ENCODE data around the gene HTRA1. TPM values are rescaled to one million over a fixed set of nuclear protein-coding genes. Genes with fewer than 3 reads are reported as not detected.

The HTRA1 gene
- total and polyA plus RNA-seq, 7 donors = 11.4 to 30.8 (median 11.8) TPM

DNA sequence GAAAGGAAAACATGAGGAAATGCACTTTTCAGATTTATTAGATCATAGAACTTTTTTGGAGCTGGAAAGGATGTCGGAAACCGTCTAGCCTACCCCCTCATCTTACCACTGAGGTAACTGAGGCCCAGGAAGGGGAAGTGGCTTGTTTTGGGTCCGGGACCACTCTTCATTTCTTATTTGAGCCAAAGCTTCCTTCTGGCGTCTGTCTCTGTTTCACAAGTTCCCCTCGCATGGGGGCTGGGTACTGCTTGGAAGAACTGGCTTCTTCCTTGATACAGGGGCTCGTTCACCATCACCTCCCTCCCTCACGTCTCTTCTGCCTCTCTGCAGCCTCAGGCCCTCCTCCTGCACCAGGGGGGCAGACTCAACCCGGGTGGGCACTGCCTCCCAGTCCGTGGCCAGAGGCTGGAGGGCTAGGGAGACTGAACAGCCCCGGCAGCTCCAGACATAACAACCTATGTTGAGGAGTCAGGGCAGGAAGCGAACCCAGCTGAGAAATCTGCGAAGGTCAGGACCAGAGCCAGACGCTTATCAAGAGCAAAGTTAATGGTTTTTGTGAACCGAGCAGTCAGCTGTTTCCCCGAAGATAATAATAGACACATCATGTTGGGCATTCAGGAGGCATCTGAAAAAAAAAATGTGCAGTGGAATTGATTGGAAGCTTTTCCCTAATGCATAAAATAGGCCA is 12.9 kb downstream of the HTRA1 start:
- intact Hi-C loops (cut with DNase I) = loop anchor here in 1 of 2 donors (2.0 kb wide), 1 partner anchor 19 kb away; no protein-coding TSS in a partner anchor
- no peaks in the 10 kb centered on the region for H3K9me3 ChIP-seq

DNA sequence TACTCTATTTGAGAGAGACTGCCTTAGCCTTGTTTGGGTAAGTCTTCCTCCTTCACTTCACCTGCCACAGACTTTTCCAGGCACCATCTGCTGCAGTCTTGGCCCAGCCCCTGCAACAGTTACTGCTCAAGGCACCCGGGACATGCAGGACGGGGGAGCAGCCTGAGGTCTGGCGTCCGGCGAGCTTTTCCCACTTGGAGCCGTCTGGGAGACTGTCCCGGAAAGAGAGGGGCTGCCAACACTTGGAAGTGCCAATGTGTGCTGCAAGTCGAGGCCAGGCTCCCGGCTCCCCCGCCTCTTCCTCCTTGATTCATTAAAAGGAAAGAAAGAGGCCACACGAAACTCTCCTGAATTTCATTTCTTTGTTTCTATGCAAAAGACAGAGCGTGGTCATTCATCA is 13.7 kb downstream of the HTRA1 start:
- TF ChIP-seq, protein P1, sequence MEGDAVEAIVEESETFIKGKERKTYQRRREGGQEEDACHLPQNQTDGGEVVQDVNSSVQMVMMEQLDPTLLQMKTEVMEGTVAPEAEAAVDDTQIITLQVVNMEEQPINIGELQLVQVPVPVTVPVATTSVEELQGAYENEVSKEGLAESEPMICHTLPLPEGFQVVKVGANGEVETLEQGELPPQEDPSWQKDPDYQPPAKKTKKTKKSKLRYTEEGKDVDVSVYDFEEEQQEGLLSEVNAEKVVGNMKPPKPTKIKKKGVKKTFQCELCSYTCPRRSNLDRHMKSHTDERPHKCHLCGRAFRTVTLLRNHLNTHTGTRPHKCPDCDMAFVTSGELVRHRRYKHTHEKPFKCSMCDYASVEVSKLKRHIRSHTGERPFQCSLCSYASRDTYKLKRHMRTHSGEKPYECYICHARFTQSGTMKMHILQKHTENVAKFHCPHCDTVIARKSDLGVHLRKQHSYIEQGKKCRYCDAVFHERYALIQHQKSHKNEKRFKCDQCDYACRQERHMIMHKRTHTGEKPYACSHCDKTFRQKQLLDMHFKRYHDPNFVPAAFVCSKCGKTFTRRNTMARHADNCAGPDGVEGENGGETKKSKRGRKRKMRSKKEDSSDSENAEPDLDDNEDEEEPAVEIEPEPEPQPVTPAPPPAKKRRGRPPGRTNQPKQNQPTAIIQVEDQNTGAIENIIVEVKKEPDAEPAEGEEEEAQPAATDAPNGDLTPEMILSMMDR (IDR thresholded peaks at IDR 0.05) = no peak
- intact Hi-C loops (cut with DNase I) = loop anchor here in 1 of 2 donors (2.0 kb wide), 1 partner anchor 18 kb away; no protein-coding TSS in a partner anchor
- H3K36me3 ChIP-seq (ENCODE audit: insufficient read depth in 1 of 2, low read depth in 1 of 2) = no peaks in the 10 kb centered on the region
- peaks cover 19% of the 10 kb centered on the region for H3K4me1 ChIP-seq
- DNase-seq (peak; percentile 80 to 87), ATAC-seq (peak; percentile 24 to 79 (median 74))
- H3K4me3 ChIP-seq = peak overlapping the region; percentile 41
- no peaks in the 10 kb centered on the region for H3K9me3 ChIP-seq
- no peaks in the 10 kb centered on the region for H3K27me3 ChIP-seq (ENCODE audit: insufficient read depth in 3 of 3, low read length in 2 of 3)
- peak overlapping the region; percentile 9 for H3K27ac ChIP-seq
- 14 to 37% (median 19%) methylated on average over 12 of the region's 12 CpGs for WGBS, 3 donors

More for the DNA sequence above, 12.9 kb downstream of the HTRA1 start:
- TF ChIP-seq, protein P1 (IDR thresholded peaks at IDR 0.05) = no peak
- Histone ChIP-seq H3K4me3 (no peak overlapping the region), H3K36me3 (ENCODE audit: insufficient read depth in 1 of 2, low read depth in 1 of 2) (no peaks in the 10 kb centered on the region), H3K27ac (no peak overlapping the region), H3K27me3 (ENCODE audit: insufficient read depth in 3 of 3, low read length in 2 of 3) (no peaks in the 10 kb centered on the region), H3K4me1 (peaks cover 24% of the 10 kb centered on the region)
- ATAC-seq (peak in 1 of 4 donors; percentile 31), DNase-seq (no peak)
- WGBS, 3 donors = 53 to 66% (median 55%) methylated on average over 15 of the region's 15 CpGs

DNA sequence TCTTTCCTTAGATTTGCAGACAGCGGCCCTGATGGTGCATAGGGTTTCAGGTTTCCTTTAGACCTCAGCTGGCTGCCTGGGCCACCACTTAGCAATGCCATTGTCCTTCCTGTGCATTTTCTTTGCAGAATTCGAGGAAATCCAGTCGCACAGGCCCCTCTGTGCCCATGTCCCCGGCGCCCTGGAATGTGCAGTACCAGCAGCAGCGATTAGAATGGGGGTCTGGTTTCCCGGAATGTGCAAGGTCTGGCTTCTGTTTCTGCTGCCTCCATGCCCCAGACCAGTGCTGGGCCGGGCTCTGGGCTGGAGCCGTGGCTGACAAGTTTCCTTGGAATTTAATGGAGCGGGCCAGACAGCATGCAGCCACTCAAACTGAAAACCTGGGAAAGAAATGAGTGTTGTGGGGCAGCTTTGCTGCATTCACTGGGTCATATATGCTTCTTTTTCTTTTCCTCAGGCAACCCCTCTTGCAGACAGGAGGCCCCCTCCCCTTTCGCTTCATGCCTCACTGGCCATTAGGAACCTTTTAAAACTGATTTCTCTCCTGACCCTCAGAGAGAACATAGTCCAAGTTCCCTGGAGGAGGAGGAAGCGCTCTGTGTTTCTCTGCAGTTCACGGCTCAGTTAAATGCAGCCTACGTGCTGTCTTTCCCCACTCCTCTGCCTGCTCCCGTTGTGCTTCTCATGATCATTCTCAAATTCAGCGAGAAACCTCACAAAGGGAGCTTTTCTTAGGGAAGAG is 14.4 kb downstream of the HTRA1 start:
- no peak for DNase-seq
- peak overlapping the region; percentile 41 for H3K4me3 ChIP-seq
- 62 to 72% (median 69%) methylated on average over 16 of the region's 16 CpGs for WGBS, 3 donors

DNA sequence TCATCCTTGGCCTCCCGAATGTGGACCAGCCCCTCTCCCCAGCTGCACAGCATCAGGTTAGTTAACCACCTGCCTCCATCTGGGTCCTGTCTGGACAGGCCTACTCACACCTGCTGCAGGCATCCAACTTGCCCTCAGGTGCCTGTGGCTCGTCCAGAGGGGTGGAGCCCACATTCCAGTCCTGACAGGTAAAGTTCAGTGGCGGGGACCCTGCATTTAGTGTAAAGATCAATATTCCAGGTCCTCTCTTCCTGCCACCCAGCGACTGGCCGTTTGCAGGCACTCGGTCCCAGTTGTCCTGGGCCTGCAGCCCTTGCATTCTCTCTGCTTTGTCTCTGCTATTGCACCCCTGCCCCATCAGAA is 15.0 kb downstream of the HTRA1 start:
- 93 to 95% (median 93%) methylated on average over 6 of the region's 6 CpGs for WGBS, 3 donors
- Histone ChIP-seq H3K9me3 (no peaks in the 10 kb centered on the region), H3K4me3 (no peak overlapping the region), H3K27ac (no peak overlapping the region), H3K4me1 (peaks cover 19% of the 10 kb centered on the region), H3K36me3 (ENCODE audit: insufficient read depth in 1 of 2, low read depth in 1 of 2) (no peaks in the 10 kb centered on the region), H3K27me3 (ENCODE audit: insufficient read depth in 3 of 3, low read length in 2 of 3) (no peaks in the 10 kb centered on the region)
- no peak for DNase-seq
- intact Hi-C loops (cut with DNase I) = no loop called here
- TF ChIP-seq, protein P1 (IDR thresholded peaks at IDR 0.05) = no peak
- no peak for ATAC-seq

More for the DNA sequence above, 14.4 kb downstream of the HTRA1 start:
- intact Hi-C loops (cut with DNase I) = loop anchor here in 1 of 2 donors (2.0 kb wide), 1 partner anchor 17 kb away; no protein-coding TSS in a partner anchor
- TF ChIP-seq, protein P1 (IDR thresholded peaks at IDR 0.05) = no peak
- ATAC-seq = peak; percentile 42 to 58 (median 54)
- Histone ChIP-seq H3K27me3 (ENCODE audit: insufficient read depth in 3 of 3, low read length in 2 of 3) (no peaks in the 10 kb centered on the region), H3K4me1 (peaks cover 19% of the 10 kb centered on the region), H3K9me3 (no peaks in the 10 kb centered on the region), H3K36me3 (ENCODE audit: insufficient read depth in 1 of 2, low read depth in 1 of 2) (no peaks in the 10 kb centered on the region), H3K27ac (no peak overlapping the region)

Measured in psoas muscle (tissue), 8 donors.